GM18499 (cell line): Measurements from ENCODE around the gene EPB41L4A.
"Not testable (repeated sequence)": the region's sequence is repeated elsewhere in the genome, so short reads cannot be mapped to it uniquely, and the experiment has no call there.

ENCODE experiments used
- ATAC-seq: cut with Tn5 transposase; IDR thresholded peaks from one replicate; pipeline ENCODE4 v1.9.1; 2021; ENCODE audit warnings: moderate number of reproducible peaks; ENCODE audit not compliant: insufficient read depth, unreplicated experiment

The EPB41L4A gene

GRCh38 chr5:112419164-112419985 is at the start of gene EPB41L4A:
Gene EPB41L4A, minus strand, starts transcription at chr5:112419277. Its CDS starts 238 bp downstream, at chr5:112419039.
- no peak for ATAC-seq

GRCh38 chr5:112467485-112467884 is 48.4 kb upstream of the EPB41L4A start:
- no peak for ATAC-seq

- not testable (repeated sequence) for ATAC-seq
These were observed 47.2 kb upstream of the EPB41L4A start for GRCh38 chr5:112466261-112466660.

GRCh38 chr5:112447187-112447760 is 28.2 kb upstream of the EPB41L4A start:
- not testable (repeated sequence) for ATAC-seq

- ATAC-seq = no peak
These were observed 26.7 kb upstream of the EPB41L4A start for GRCh38 chr5:112445626-112446350.

- ATAC-seq = not testable (repeated sequence)
These were observed 24.9 kb upstream of the EPB41L4A start for GRCh38 chr5:112443932-112444331.

- ATAC-seq = no peak
These were observed 21.0 kb upstream of the EPB41L4A start for GRCh38 chr5:112440031-112440430.

- ATAC-seq = no peak
These were observed 17.1 kb upstream of the EPB41L4A start for GRCh38 chr5:112436144-112436543.

- ATAC-seq = no peak
These were observed 15.6 kb upstream of the EPB41L4A start for GRCh38 chr5:112434641-112435040.

- not testable (repeated sequence) for ATAC-seq
These were observed 7.1 kb upstream of the EPB41L4A start for GRCh38 chr5:112426202-112426601.

GRCh38 chr5:112419986-112420864 is 1.1 kb upstream of the EPB41L4A start:
- ATAC-seq = peak; percentile 72

GRCh38 chr5:112418659-112419163 is 366 bp downstream of the EPB41L4A start:
- ATAC-seq = no peak

- ATAC-seq = no peak
These were observed 982 bp downstream of the EPB41L4A start for GRCh38 chr5:112417931-112418658.

GRCh38 chr5:112415552-112415951 is 3.5 kb downstream of the EPB41L4A start:
- ATAC-seq = no peak

GRCh38 chr5:112413611-112414010 is 5.5 kb downstream of the EPB41L4A start:
- no peak for ATAC-seq

- no peak for ATAC-seq
These were observed 6.7 kb downstream of the EPB41L4A start for GRCh38 chr5:112412346-112412745.

- ATAC-seq = no peak
These were observed 7.2 kb downstream of the EPB41L4A start for GRCh38 chr5:112411903-112412302.

- no peak for ATAC-seq
These were observed 11.4 kb downstream of the EPB41L4A start for GRCh38 chr5:112407666-112408065.

- ATAC-seq = no peak
These were observed 11.8 kb downstream of the EPB41L4A start for GRCh38 chr5:112407240-112407639.
